Ascending aorta (tissue), 2 donors: ENCODE measurements around the gene PLEKHA3. TPM values are rescaled to one million over a fixed set of nuclear protein-coding genes. Genes with fewer than 3 reads are reported as not detected.

ENCODE experiments used
- DNase-seq, 2 donors: peaks; one replicate each; pipeline ENCODE4 v3.0.0-alpha.2; 2019; ENCODE audit warnings: low spot score in 2 of 2
- H3K27ac ChIP-seq, 2 donors: fragments of 200-600 bp; sonication (generic); one replicate each; pipeline ENCODE4 v1.5.1; 2016 to 2017; ENCODE audit warnings: mild to moderate bottlenecking in 1 of 2
- H3K27me3 ChIP-seq: fragments of 200-600 bp; sonication (generic); one replicate; pipeline ENCODE4 v1.5.1; 2017
- H3K36me3 ChIP-seq, 2 donors: fragments of 200-600 bp; sonication (generic); one replicate each; pipeline ENCODE4 v1.5.1; 2016
- H3K4me1 ChIP-seq, 2 donors: fragments of 200-600 bp; sonication (generic); one replicate each; pipeline ENCODE4 v1.5.1; 2016 to 2017; ENCODE audit warnings: mild to moderate bottlenecking in 1 of 2
- H3K4me3 ChIP-seq, 2 donors: fragments of 200-600 bp; sonication (generic); one replicate each; pipeline ENCODE4 v1.5.1; 2016 to 2017; ENCODE audit warnings: mild to moderate bottlenecking in 1 of 2
- H3K9me3 ChIP-seq, 2 donors: fragments of 200-600 bp; sonication (generic); one replicate each; pipeline ENCODE4 v1.5.1; 2016
- CTCF ChIP-seq, 3 experiments: fragments of 200-600 bp in 2 of 3; fragments of 450-650 bp in 1 of 3; sonication (generic) in 2 of 3; IDR thresholded peaks; one replicate each; pipeline ENCODE4 v1.5.1; 2016 to 2019; ENCODE audit warnings: antibody characterized with exemption in 3 of 3, mild to moderate bottlenecking in 1 of 3, moderate library complexity in 1 of 3
- intact Hi-C: fragments of 100-400 bp; cut with DNase I; formaldehyde crosslinking; loops from one replicate; pipeline ENCODE4 v1.15.1; 2023
- total RNA-seq: library from RNA; depleted of rRNA; stranded (reverse); fragments of >200 nt; gene quantifications from one replicate; pipeline ENCODE4 v1.1.0, GENCODE V29; 2016

Gene PLEKHA3
- total RNA-seq, 1 donor from 2014 or later = 4.8 TPM

GRCh38 chr2:178476477-178476876 lies 3.8 kb upstream of the PLEKHA3 start:
- Histone ChIP-seq H3K27ac (no peak overlapping the region), H3K36me3 (no peaks in the 10 kb centered on the region), H3K4me1 (peaks cover 0 to 7% of the 10 kb centered on the region in 2 donors), H3K4me3 (peak overlapping the region in 1 of 2 donors; percentile 89), H3K9me3 (no peaks in the 10 kb centered on the region), H3K27me3 (no peaks in the 10 kb centered on the region)
- intact Hi-C loops = loop anchor here (5.0 to 10.0 kb wide), 2 partner anchors 364 to 1202 kb away; partner anchors contain the start of gene RBM45
- no peak for DNase-seq
- TF ChIP-seq CTCF (IDR thresholded peaks at IDR 0.05) = no peak

GRCh38 chr2:178477443-178478129 lies 2.7 kb upstream of the PLEKHA3 start:
- no peaks in the 10 kb centered on the region for H3K36me3 ChIP-seq
- H3K4me1 ChIP-seq = peaks cover 0 to 18% of the 10 kb centered on the region in 2 donors
- intact Hi-C loops = loop anchor here (1.0 to 10.0 kb wide), 3 partner anchors 26 to 1203 kb away; partner anchors contain the start of genes PJVK, PRKRA and RBM45
- peak overlapping the region; percentile 78 to 94 for H3K27ac ChIP-seq
- TF ChIP-seq CTCF (IDR thresholded peaks at IDR 0.05) = no peak
- no peaks in the 10 kb centered on the region for H3K27me3 ChIP-seq
- H3K9me3 ChIP-seq = no peaks in the 10 kb centered on the region
- DNase-seq = no peak
- H3K4me3 ChIP-seq = peak overlapping the region; percentile 77 to 89

DNA sequence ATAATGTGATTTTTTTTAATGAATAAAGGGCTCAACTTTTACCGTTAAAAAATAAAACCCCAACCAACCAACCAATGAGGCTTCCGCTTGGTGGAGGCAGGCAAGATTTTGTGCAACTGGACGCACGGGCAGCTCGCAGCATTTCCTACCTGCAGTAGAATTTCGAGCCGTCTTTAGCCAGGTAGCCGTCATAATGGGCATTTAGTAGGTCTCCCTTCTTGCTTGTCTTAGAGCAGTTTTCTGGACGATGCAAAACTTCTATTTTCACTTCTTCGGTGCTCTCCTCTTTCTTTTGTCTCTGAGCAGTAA lies 2.2 kb upstream of the PLEKHA3 start:
- intact Hi-C loops = loop anchor here (1.0 to 10.0 kb wide), 3 partner anchors 27 to 1203 kb away; partner anchors contain the start of genes PJVK, PRKRA and RBM45

GRCh38 chr2:178478439-178479274 lies 1.6 kb upstream of the PLEKHA3 start, which contains the start of gene FKBP7:
Gene FKBP7 (minus strand): TSS chr2:178478600. CDS start chr2:178478499, 101 bp downstream.
- peak; percentile 53 to 92 for DNase-seq
- peak; percentile 34 to 56 (median 49) for TF ChIP-seq CTCF (IDR thresholded peaks at IDR 0.05)
- Histone ChIP-seq H3K27ac (peak within 1 kb of the TSS; percentile 78 to 94), H3K27me3 (no peaks in the 10 kb centered on the region), H3K4me1 (peaks cover 0 to 23% of the 10 kb centered on the region in 2 donors), H3K36me3 (no peaks in the 10 kb centered on the region), H3K9me3 (no peaks in the 10 kb centered on the region), H3K4me3 (peak within 1 kb of the TSS; percentile 77 to 89)
- intact Hi-C loops = loop anchor here (1.0 to 10.0 kb wide), 3 partner anchors 27 to 1204 kb away; partner anchors contain the start of genes PJVK, PRKRA and RBM45

More for the DNA sequence above, 2.2 kb upstream of the PLEKHA3 start:
- peak overlapping the region; percentile 77 to 89 for H3K4me3 ChIP-seq
- TF ChIP-seq CTCF (IDR thresholded peaks at IDR 0.05) = no peak
- H3K4me1 ChIP-seq = peaks cover 0 to 22% of the 10 kb centered on the region in 2 donors
- no peak for DNase-seq
- H3K9me3 ChIP-seq = no peaks in the 10 kb centered on the region
- H3K27me3 ChIP-seq = no peaks in the 10 kb centered on the region
- peak overlapping the region; percentile 78 to 94 for H3K27ac ChIP-seq
- no peaks in the 10 kb centered on the region for H3K36me3 ChIP-seq

GRCh38 chr2:178479275-178479616 lies 1.0 kb upstream of the PLEKHA3 start:
- Histone ChIP-seq H3K4me3 (peak overlapping the region; percentile 77 to 89), H3K27me3 (no peaks in the 10 kb centered on the region), H3K9me3 (no peaks in the 10 kb centered on the region), H3K4me1 (peaks cover 0 to 28% of the 10 kb centered on the region in 2 donors), H3K27ac (peak overlapping the region; percentile 78 to 94), H3K36me3 (no peaks in the 10 kb centered on the region)
- intact Hi-C loops = loop anchor here (5.0 to 10.0 kb wide), 2 partner anchors 367 to 1204 kb away; partner anchors contain the start of gene RBM45
- TF ChIP-seq CTCF (IDR thresholded peaks at IDR 0.05) = no peak
- no peak for DNase-seq
